ENCODE results near the gene ATPAF1.
A peak's percentile ranks its signal among the peaks of the same experiment; 100 is the strongest.

The ATPAF1 gene

DNA sequence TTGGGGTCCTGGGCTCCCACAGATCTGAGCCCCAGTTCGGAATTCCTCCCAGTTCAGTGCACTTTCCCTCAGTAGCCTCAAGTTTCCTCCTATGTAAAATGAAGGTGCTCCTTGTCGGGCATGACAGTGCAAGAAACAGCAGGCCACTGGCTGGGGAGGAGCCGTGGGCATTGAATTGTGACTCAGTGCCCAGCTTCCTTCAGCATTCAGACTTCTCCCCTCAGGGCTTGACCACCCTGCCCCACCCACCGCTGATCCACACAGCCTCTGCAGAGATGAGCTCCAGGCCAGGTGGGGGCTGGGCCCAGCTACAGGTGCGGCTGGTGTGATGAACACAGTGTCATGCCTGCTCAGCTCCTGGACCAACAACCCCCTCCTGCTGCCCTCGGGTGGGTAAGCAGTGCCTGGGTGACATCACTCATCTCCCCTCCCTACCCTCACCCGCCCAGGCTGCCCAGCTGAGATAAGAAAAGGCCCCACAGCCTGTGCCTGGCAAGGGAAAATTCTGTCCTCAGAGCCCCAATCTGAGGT is 56.4 kb downstream of the ATPAF1 start:
- Histone ChIP-seq H3K36me3 (ENCODE audit: control insufficient read depth, low read depth, low read length) (peaks cover 10% of the 10 kb centered on the region), H3K27ac (ENCODE audit: low read length) (no peak overlapping the region), H3K27me3 (ENCODE audit: control insufficient read depth, insufficient read depth, low read length) (no peaks in the 10 kb centered on the region), H3K9ac (ENCODE audit: low read length) (no peak overlapping the region), H3K9me3 (ENCODE audit: control insufficient read depth, low read depth, low read length) (no peaks in the 10 kb centered on the region), H3K4me3 (ENCODE audit: low read length) (peak overlapping the region; percentile 17), H3K4me1 (ENCODE audit: control insufficient read depth, low read depth, low read length) (peaks cover 37% of the 10 kb centered on the region)

DNA sequence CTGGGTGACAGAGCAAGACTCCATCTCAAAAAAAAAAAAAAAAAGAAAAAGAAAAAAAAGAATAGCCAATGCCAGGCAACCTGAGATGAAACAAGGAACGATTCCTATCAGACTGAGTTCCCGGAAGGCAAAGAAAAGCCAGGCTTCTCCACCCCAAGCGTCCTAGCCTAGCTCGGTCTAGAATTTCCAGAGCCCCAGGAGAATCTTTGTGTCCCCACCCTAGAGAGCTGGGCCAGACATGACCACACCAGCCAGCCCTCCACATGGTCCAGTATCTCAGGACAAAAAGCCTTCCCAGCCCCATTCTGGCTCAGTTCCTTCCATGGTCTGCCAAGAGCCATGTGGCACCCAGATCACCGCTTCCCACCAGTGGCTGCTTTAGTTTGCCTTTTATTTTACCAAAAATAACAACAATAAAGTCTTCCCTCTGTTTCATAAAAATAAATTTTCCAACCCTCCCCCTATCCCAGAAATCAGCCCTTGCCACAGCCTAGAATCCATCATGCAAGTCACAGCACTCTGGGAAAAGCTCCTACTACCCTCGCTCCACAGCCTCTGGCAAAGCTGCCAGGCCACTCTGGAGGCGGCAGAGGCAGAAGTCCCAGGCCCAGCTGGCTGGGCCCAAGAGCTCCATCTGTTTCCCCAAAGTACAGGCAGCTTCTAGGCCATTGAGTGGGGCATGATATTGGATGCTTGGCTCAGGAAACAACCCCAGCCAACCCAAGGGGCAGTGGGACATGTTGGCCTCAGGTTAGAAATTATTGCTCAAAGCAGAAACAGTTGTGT is 60.6 kb downstream of the ATPAF1 start:
- Histone ChIP-seq H3K9me3 (ENCODE audit: control insufficient read depth, low read depth, low read length) (no peaks in the 10 kb centered on the region), H3K4me3 (ENCODE audit: low read length) (no peak overlapping the region), H3K36me3 (ENCODE audit: control insufficient read depth, low read depth, low read length) (peaks cover 10% of the 10 kb centered on the region), H3K27ac (ENCODE audit: low read length) (no peak overlapping the region), H3K27me3 (ENCODE audit: control insufficient read depth, insufficient read depth, low read length) (no peaks in the 10 kb centered on the region), H3K4me1 (ENCODE audit: control insufficient read depth, low read depth, low read length) (peaks cover 28% of the 10 kb centered on the region), H3K9ac (ENCODE audit: low read length) (no peak overlapping the region)

GRCh38 chr1:46606255-46606965 is 61.8 kb downstream of the ATPAF1 start:
- Histone ChIP-seq H3K9ac (ENCODE audit: low read length) (no peak overlapping the region), H3K4me1 (ENCODE audit: control insufficient read depth, low read depth, low read length) (peaks cover 21% of the 10 kb centered on the region), H3K27me3 (ENCODE audit: control insufficient read depth, insufficient read depth, low read length) (no peaks in the 10 kb centered on the region), H3K36me3 (ENCODE audit: control insufficient read depth, low read depth, low read length) (peaks cover 10% of the 10 kb centered on the region), H3K9me3 (ENCODE audit: control insufficient read depth, low read depth, low read length) (no peaks in the 10 kb centered on the region), H3K4me3 (ENCODE audit: low read length) (no peak overlapping the region), H3K27ac (ENCODE audit: low read length) (no peak overlapping the region)

GRCh38 chr1:46605232-46605631 is 62.9 kb downstream of the ATPAF1 start:
- Histone ChIP-seq H3K27ac (ENCODE audit: low read length) (no peak overlapping the region), H3K36me3 (ENCODE audit: control insufficient read depth, low read depth, low read length) (peaks cover 10% of the 10 kb centered on the region), H3K9ac (ENCODE audit: low read length) (no peak overlapping the region), H3K4me1 (ENCODE audit: control insufficient read depth, low read depth, low read length) (peaks cover 16% of the 10 kb centered on the region), H3K9me3 (ENCODE audit: control insufficient read depth, low read depth, low read length) (no peaks in the 10 kb centered on the region), H3K27me3 (ENCODE audit: control insufficient read depth, insufficient read depth, low read length) (no peaks in the 10 kb centered on the region), H3K4me3 (ENCODE audit: low read length) (no peak overlapping the region)

DNA sequence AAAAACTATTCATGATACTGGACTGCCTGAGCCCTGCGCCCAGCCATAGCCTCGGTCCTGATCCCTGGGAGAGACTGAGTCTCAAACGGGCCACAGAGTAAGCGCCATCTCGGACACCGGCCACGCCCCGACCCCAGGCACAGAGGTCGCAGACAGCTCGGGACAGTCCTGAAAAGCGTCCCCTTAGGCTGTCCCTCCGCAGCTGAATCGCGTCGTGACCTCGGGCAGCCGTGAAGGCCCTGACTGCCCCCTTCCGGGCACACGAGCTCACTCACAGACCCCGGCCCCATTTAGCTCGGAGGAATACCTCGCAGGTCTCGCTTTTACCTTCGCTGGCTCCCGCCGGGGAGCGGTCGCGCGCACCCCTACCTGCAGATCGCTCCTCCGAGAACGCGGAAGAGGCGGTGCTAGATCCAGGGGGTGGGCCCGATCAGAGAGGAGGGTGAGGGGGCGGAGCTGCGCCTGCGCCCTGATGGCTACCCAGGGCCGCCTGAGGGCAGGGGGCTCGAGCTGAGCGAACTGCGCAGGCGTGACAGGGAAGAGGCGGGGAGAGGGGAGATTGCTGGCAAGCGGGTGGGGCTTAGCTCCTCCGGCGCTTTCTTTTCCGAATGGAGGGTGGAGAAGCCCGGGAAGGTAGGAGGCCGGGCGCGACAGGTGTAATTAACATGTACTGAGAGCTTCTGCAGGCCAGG is 64.2 kb downstream of the ATPAF1 start, which contains the start of gene MKNK1:
MKNK1 (minus strand) TSS at position 411 of the 692 bp plus-strand sequence. CDS start 20,941 bp downstream, outside the sequence.
- H3K36me3 ChIP-seq (ENCODE audit: control insufficient read depth, low read depth, low read length) = peaks cover 4% of the 10 kb centered on the region
- H3K9me3 ChIP-seq (ENCODE audit: control insufficient read depth, low read depth, low read length) = no peaks in the 10 kb centered on the region
- peak within 1 kb of the TSS; percentile 78 for H3K4me3 ChIP-seq (ENCODE audit: low read length)
- H3K27ac ChIP-seq (ENCODE audit: low read length) = no peak within 1 kb of the TSS
- H3K27me3 ChIP-seq (ENCODE audit: control insufficient read depth, insufficient read depth, low read length) = no peaks in the 10 kb centered on the region
- peak within 1 kb of the TSS; percentile 61 for H3K9ac ChIP-seq (ENCODE audit: low read length)
- H3K4me1 ChIP-seq (ENCODE audit: control insufficient read depth, low read depth, low read length) = peaks cover 16% of the 10 kb centered on the region

- peaks cover 16% of the 10 kb centered on the region for H3K4me1 ChIP-seq (ENCODE audit: control insufficient read depth, low read depth, low read length)
- peak overlapping the region; percentile 41 for H3K9ac ChIP-seq (ENCODE audit: low read length)
- H3K9me3 ChIP-seq (ENCODE audit: control insufficient read depth, low read depth, low read length) = no peaks in the 10 kb centered on the region
- peak overlapping the region; percentile 78 for H3K4me3 ChIP-seq (ENCODE audit: low read length)
- H3K27ac ChIP-seq (ENCODE audit: low read length) = no peak overlapping the region
- no peaks in the 10 kb centered on the region for H3K27me3 ChIP-seq (ENCODE audit: control insufficient read depth, insufficient read depth, low read length)
- H3K36me3 ChIP-seq (ENCODE audit: control insufficient read depth, low read depth, low read length) = no peaks in the 10 kb centered on the region
Measured at GRCh38 chr1:46603481-46603857, 64.7 kb downstream of the ATPAF1 start.

- Histone ChIP-seq H3K4me3 (ENCODE audit: low read length) (no peak overlapping the region), H3K9ac (ENCODE audit: low read length) (no peak overlapping the region), H3K27me3 (ENCODE audit: control insufficient read depth, insufficient read depth, low read length) (no peaks in the 10 kb centered on the region), H3K36me3 (ENCODE audit: control insufficient read depth, low read depth, low read length) (no peaks in the 10 kb centered on the region), H3K9me3 (ENCODE audit: control insufficient read depth, low read depth, low read length) (no peaks in the 10 kb centered on the region), H3K4me1 (ENCODE audit: control insufficient read depth, low read depth, low read length) (peaks cover 16% of the 10 kb centered on the region), H3K27ac (ENCODE audit: low read length) (no peak overlapping the region)
Measured at GRCh38 chr1:46601257-46602007, 66.7 kb downstream of the ATPAF1 start.

DNA sequence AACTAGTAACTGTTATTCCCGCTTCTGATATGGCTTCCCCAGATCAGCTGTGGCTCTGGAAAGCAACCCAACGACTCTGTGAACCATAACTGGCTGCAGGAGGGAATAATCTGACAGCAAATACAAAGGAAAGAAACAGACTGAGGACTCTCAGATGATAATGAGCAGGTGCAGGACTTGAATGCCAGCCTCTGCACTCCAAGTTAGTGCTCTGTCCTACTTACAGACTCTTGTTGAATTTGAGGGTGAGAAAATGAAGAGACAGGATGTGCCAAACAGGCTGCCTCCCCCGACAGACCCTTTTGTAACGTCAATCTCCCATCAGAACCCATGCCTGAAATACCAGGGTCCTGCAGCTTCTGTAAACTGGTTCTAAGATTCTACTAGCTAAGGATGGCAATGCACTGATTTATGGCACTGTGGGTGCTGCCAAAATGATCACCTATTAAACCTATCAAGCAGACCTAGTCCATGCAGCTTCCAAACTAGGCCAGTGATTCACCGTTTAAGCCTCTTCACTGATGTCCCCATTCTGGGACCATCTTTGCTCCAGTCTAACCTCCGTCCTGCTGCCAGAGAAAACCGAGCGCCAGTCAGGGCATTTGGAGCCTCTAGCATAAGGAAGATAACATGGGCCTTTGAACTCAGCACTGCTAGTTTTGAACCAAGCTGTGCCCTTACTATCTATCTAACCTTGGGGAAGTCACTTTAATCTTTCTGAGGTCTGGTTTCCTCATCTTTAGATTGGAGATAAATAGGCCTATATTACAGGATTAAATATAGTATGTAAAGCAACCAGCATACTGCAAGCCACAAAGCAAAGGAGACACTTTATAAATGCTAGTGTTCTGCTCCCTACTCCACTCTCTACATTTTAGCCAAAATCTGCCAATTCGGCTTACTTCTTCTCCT is 68.8 kb downstream of the ATPAF1 start:
- Histone ChIP-seq H3K4me1 (ENCODE audit: control insufficient read depth, low read depth, low read length) (peaks cover 8% of the 10 kb centered on the region), H3K27me3 (ENCODE audit: control insufficient read depth, insufficient read depth, low read length) (no peaks in the 10 kb centered on the region), H3K27ac (ENCODE audit: low read length) (no peak overlapping the region), H3K4me3 (ENCODE audit: low read length) (no peak overlapping the region), H3K9me3 (ENCODE audit: control insufficient read depth, low read depth, low read length) (no peaks in the 10 kb centered on the region), H3K9ac (ENCODE audit: low read length) (no peak overlapping the region), H3K36me3 (ENCODE audit: control insufficient read depth, low read depth, low read length) (no peaks in the 10 kb centered on the region)

DNA sequence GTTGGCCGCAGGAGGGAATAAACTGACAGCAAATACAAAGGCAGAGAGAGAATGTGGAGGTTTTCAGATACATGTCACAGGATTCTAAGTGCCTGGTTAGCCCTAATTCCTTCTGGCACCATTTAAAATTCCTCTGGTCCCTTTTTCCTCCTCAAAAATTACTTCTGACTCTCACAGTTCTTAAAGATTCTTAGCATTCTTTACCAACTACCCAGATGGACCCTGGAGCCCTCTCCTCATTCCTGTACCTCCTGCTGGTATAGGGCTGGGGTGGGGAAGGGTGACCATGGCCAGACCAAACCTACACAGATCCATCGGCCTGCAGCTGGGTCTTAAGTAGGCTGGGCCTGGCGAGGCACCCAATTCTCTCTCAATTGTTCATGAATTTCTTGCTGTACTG is 71.3 kb downstream of the ATPAF1 start:
- peaks cover 6% of the 10 kb centered on the region for H3K36me3 ChIP-seq (ENCODE audit: control insufficient read depth, low read depth, low read length)

DNA sequence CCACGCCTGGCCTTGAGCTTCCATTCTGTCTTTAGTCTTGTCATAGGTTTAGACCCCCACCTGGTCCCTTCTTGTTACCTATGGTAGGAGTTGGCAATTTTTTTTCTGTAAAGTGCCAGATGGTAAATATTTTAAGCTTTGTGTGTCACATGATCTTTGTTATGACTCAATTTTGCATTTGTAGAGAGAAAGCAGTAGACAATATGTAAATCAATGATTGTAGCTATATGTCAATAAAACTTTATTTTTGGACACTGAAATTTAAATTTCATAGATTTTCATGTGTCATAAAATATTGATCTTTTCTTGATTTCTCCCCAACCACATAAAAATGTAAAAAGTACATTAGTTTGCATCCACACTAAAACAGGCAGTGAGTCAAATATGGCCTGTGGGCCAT is 72.1 kb downstream of the ATPAF1 start:
- Histone ChIP-seq H3K4me1 (ENCODE audit: control insufficient read depth, low read depth, low read length) (no peaks in the 10 kb centered on the region), H3K36me3 (ENCODE audit: control insufficient read depth, low read depth, low read length) (peaks cover 9% of the 10 kb centered on the region), H3K27ac (ENCODE audit: low read length) (no peak overlapping the region), H3K4me3 (ENCODE audit: low read length) (no peak overlapping the region), H3K27me3 (ENCODE audit: control insufficient read depth, insufficient read depth, low read length) (no peaks in the 10 kb centered on the region), H3K9ac (ENCODE audit: low read length) (no peak overlapping the region), H3K9me3 (ENCODE audit: control insufficient read depth, low read depth, low read length) (no peaks in the 10 kb centered on the region)

More for the DNA sequence above, 71.3 kb downstream of the ATPAF1 start:
- H3K9ac ChIP-seq (ENCODE audit: low read length) = no peak overlapping the region
- H3K27ac ChIP-seq (ENCODE audit: low read length) = no peak overlapping the region
- H3K9me3 ChIP-seq (ENCODE audit: control insufficient read depth, low read depth, low read length) = no peaks in the 10 kb centered on the region
- no peak overlapping the region for H3K4me3 ChIP-seq (ENCODE audit: low read length)
- no peaks in the 10 kb centered on the region for H3K4me1 ChIP-seq (ENCODE audit: control insufficient read depth, low read depth, low read length)
- H3K27me3 ChIP-seq (ENCODE audit: control insufficient read depth, insufficient read depth, low read length) = no peaks in the 10 kb centered on the region

All from iPS-18a (cell line).